NCI-H146 treated with DMSO at 0.1 percent for 48 hours (cell line): Measurements from ENCODE around the gene VWA3B.

Experiments used
- DNase-seq: peaks from one replicate; lab custom pipeline; 2025; ENCODE audit not compliant: unreplicated experiment; lab: John Stamatoyannopoulos, UW

Gene VWA3B

GRCh38 chr2:98324181-98324580 lies 237.2 kb downstream of the VWA3B start:
- no peak for DNase-seq

DNA sequence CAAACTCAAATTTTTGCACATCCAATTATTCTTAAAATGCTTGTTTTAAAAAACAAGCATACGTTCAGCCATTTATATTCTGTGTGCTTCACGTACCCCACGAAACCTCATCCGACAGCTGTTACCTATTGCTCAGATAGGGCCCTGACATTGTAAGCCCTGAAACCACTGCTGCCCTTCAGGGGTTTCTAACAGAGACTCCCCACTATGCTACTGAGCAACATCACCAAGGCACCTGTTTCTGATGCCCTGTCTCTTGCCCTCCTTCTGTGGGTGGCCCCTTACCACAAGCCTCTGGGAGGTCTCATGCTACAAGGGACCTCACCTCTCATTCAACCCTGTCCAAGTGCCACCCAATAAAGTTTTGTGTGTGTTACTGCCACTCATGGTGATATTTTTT lies 240.8 kb downstream of the VWA3B start:
- DNase-seq, result no peak

DNA sequence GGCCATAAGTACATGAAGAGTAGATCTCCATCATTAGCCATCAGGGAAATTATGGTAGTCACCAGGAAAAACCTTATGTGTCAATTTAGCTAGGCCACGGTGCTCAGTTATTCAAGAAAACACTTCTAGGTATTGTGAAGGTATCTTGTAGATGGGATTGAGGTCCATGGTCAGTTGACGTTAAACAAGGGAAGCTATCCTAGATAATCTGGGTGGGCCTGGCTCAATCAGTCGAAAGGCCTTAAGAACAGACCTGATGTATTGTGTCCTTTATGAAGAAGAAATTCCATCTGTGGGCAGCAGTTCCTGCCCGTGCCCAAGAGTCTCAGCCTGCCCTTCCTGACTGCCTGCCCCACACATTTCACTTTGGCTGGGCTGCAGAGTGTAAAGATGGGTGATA lies 242.6 kb downstream of the VWA3B start:
- DNase-seq, result no peak

DNA sequence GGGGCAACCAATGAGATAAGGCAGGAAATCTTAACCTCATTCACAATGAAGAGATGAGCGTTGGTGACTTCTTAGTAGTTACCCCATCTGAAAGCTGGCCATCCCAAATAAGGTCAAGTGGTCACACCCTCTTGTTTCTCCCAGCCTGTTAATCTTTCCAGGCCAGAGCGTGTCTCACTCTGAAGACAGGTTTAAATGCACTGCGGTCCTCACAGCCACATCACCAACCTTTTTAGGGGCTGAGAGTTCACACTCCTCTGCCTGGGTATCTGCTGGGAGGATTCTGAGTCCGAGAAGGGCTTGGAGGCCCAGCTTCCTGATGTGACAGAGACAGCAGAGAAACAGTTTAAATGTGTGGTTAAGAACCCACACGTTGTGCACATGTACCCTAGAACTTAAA lies 246.0 kb downstream of the VWA3B start:
- DNase-seq, result no peak

- DNase-seq, result no peak
Observed at GRCh38 chr2:98333922-98334321, 247.0 kb downstream of the VWA3B start.

DNA sequence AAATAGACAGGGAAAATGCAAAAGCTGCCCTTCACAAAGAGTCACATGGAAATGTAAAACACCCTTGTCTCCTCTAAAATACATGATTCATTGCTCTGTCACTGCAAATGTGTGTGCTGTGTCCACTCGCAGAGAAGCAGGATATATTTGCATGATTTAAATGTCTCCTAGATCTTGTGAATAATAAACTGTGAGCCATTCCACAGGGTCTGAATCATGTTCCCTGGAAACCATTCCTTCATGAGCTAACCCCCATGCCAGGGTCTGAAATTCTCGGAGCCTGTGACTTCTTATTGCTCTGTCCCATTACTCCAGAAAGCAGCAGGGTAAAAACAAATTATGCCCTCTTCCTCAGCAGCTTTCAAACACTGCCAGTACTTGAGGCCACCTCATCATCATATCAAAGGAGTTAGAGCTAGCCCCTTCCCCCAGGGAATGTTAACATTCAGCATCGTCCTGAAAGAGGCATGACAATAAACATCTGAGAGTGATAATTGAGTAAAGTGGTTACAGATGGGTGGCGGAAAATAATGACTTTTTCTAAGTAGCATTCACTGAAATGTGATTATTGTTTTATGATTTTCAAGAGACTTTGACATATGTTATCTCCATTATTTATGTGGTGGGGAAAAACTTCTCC lies 247.6 kb downstream of the VWA3B start:
- no peak for DNase-seq

DNA sequence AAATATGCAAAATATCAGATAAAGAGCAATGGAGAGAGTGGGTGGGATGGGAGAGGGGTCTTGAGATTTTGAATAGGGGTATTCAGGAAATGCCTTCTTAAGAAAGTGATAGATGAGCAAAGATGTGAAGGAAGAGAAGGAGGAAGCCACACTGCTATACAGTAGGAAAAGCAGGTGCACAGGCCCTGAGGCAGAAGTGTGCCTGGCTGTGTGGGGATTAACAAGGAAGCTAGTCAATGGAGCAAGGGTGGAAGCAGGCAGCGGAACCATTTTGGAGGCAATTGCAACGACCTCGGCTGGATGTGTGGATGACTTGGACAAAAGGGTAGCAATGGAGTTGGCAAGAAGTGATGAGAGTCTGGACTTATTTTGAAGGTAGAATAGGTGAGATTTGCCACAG lies 248.3 kb downstream of the VWA3B start:
- no peak for DNase-seq

- DNase-seq, result no peak
Observed at GRCh38 chr2:98341241-98341640, 254.3 kb downstream of the VWA3B start.

- no peak for DNase-seq
Observed at GRCh38 chr2:98343285-98343684, 256.3 kb downstream of the VWA3B start.

- no peak for DNase-seq
Observed at GRCh38 chr2:98346311-98347236, 259.6 kb downstream of the VWA3B start, which contains the start of gene CNGA3. Gene CNGA3, plus strand, starts transcription at chr2:98346456. Its CDS starts 23,520 bp downstream, at chr2:98369976.

DNA sequence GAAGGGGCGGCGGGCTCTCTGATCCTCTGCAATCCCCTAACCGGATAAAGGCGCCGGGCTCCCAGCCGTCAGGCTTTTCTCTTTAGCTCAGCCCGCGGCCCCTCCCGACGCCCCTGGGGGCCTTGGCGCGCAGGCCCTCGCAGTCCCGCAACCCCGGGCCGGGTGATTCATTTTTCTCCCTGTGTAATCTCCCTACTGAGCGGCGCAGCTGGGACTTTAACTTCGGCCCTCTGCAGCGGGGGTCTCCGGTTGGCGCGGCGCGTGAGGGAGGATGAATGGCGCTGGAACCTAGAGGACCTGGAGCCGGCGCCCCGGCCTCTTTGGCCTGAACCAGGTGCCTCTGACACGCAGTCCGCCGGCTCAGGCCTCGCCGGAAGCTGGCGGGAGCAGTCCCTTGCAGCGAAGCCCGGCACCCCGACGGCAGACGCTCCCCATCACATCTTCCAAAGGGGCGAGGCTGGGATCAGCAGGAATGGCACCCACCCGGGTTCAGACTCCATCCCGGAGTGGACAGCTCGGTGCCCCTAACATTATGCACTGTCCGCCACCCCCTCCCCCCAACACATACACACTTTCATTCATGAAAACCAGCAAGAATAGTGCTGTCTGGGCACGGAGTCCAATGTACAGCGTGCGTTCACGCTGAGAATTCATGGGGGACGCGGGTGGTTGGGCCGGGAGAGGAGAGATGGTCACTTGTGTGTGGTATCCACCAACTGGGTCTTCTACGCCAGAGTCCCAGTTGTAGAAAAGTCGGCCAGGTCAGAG lies 260.5 kb downstream of the VWA3B start:
- no peak for DNase-seq

- peak; percentile 48 for DNase-seq
Observed at GRCh38 chr2:98348066-98348561, 261.1 kb downstream of the VWA3B start.

DNA sequence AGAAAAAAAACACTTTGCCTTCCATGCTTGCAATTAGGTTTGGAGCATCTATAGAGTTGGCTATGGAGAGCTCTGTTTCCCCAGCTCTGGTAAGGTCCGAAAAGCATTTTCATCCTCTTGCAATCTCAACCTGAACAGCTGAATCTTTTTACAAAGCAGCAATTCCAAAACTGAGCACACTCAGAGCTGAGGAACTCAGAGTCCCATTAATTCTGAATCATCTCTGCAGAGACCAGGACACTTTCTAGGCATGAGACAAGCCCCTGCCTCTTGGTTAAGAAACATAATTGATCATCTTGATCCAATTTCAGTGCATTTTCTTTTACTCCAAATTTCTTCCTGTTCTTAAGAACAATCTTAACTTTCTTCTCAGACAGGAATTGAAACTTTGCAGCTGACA lies 263.4 kb downstream of the VWA3B start:
- DNase-seq, result no peak

- no peak for DNase-seq
Observed at GRCh38 chr2:98355881-98356280, 268.9 kb downstream of the VWA3B start.

- no peak for DNase-seq
Observed at GRCh38 chr2:98356729-98357128, 269.8 kb downstream of the VWA3B start.

DNA sequence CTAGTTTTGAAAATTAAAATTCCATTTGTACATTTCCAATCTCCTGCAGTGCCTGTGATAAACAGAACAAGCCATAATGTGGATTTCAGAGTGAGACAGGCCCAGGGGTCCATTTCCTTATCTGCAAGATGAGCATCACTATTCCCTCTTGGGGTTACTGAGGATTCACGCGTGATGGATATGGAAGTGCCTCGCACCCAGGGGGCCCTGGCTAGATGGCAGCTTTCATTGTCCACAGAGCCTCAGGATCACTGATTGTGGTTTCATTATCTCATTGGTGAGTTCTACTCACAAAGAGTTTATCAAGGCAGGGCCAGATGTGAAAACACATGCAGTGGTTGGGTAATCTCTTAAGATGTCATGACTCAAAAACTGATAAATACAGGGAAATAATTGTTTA lies 270.9 kb downstream of the VWA3B start:
- no peak for DNase-seq

GRCh38 chr2:98359986-98360385 lies 273.0 kb downstream of the VWA3B start:
- no peak for DNase-seq
